Panc1 (cell line): ENCODE results near the gene TARBP1.

Experiments used
- POLR2AphosphoS5 ChIP-seq: IDR thresholded peaks from 2 replicates; pipeline ENCODE4 v1.6.1; 2012; ENCODE audit warnings: mild to moderate bottlenecking, low read depth, low read length, moderate library complexity
- TF ChIP-seq, protein P1 (sequence below): fragments of 450-650 bp; IDR thresholded peaks from 2 replicates; pipeline ENCODE4 v1.5.1; 2017; ENCODE audit warnings: mild to moderate bottlenecking

DNA sequence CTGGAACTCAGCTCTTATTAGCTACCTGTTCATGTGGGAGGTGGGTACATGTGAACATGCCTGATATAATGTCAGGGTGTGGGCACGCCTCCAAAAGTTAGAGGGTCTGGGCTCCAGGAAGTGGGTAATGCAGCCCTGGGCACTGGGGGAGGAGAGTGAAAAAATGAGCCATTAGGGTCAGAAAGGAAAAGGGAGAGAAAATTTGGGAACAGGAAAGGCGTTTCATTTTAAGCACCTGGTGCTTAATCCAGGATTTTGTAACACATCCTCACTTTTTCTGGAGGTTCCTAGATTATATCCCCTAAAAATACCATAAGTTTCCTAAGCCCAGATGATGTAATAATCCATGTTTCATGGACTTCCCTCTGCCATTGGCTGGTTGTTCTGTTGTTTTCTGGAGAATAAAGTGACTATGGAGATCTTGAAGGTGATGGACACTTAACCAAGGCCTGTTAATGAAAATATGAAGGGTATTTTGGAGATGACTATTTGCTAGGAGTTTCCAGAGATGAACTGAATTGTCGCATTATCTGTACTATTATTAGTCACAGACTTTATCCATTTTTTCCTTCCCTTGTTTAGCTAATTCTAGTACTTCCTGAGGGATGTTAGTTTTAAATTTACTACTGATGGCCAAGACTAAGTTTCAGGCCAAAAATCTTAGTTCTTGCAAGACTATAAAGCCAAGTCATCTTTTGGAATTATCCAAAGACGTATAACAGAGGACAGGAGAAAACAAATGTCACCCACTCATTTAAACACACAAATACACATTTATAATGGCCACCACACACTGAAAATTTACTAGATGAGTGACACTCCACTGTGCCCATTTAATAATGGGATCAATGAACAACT, 24.4 kb upstream of the TARBP1 start:
- TF ChIP-seq, protein P1, sequence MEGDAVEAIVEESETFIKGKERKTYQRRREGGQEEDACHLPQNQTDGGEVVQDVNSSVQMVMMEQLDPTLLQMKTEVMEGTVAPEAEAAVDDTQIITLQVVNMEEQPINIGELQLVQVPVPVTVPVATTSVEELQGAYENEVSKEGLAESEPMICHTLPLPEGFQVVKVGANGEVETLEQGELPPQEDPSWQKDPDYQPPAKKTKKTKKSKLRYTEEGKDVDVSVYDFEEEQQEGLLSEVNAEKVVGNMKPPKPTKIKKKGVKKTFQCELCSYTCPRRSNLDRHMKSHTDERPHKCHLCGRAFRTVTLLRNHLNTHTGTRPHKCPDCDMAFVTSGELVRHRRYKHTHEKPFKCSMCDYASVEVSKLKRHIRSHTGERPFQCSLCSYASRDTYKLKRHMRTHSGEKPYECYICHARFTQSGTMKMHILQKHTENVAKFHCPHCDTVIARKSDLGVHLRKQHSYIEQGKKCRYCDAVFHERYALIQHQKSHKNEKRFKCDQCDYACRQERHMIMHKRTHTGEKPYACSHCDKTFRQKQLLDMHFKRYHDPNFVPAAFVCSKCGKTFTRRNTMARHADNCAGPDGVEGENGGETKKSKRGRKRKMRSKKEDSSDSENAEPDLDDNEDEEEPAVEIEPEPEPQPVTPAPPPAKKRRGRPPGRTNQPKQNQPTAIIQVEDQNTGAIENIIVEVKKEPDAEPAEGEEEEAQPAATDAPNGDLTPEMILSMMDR: no peak
- TF ChIP-seq POLR2AphosphoS5: no peak
